H1 (cell line): ENCODE results near the gene RAI14. TPM values are rescaled to one million over a fixed set of nuclear protein-coding genes. Genes with fewer than 3 reads are reported as not detected.

Experiments
- CTCF ChIA-PET: fragments of 300-600 bp; sonication (Branson Sonifier 250); formaldehyde crosslinking; loops from one replicate; lab custom pipeline; 2021; ENCODE audit not compliant: partially characterized antibody; lab: Charles Lee
- POLR2A ChIA-PET: fragments of 300-600 bp; sonication (Branson Sonifier 250); formaldehyde crosslinking; loops from one replicate; lab custom pipeline; 2021; ENCODE audit warnings: inconsistent platforms; ENCODE audit not compliant: partially characterized antibody; lab: Charles Lee
- DNase-seq, 2 experiments: peaks; one replicate each; pipeline versions ENCODE4 v3.0.0 to v3.0.0-alpha.2; 2010 to 2022; ENCODE audit warnings: low spot score in 2 of 2, low read depth in 1 of 2, mixed read lengths in 1 of 2
- FAIRE-seq: peaks from 2 replicates; lab custom pipeline; 2011; peaks lifted over from hg19 to GRCh38; lab: Jason Lieb, UNC
- H2AFZ ChIP-seq: 2 replicates; pipeline ENCODE4 v1.8.1; 2012; ENCODE audit warnings: low read length, inconsistent platforms
- H2AK5ac ChIP-seq: 2 replicates; pipeline ENCODE4 v1.6.1; 2013; ENCODE audit warnings: low read depth, low read length
- H2BK120ac ChIP-seq: replicated peaks from 2 replicates; pipeline ENCODE3; 2013; ENCODE audit warnings: low read depth, low read length, inconsistent platforms
- H2BK12ac ChIP-seq: 2 replicates; pipeline ENCODE4 v1.6.1; 2013; ENCODE audit warnings: low read depth, low read length
- H2BK15ac ChIP-seq: 2 replicates; pipeline ENCODE4 v1.6.1; 2013; ENCODE audit warnings: low read length
- H2BK20ac ChIP-seq: 2 replicates; pipeline ENCODE4 v1.6.1; 2013; ENCODE audit warnings: low read length
- H2BK5ac ChIP-seq: 2 replicates; pipeline ENCODE4 v1.6.1; 2013; ENCODE audit warnings: low read depth, low read length
- H3K14ac ChIP-seq: 2 replicates; pipeline ENCODE4 v1.6.1; 2013; ENCODE audit warnings: inconsistent platforms; ENCODE audit not compliant: insufficient read length
- H3K18ac ChIP-seq: 2 replicates; pipeline ENCODE4 v1.6.1; 2013; ENCODE audit warnings: low read length; ENCODE audit errors: extremely low read depth
- H3K23ac ChIP-seq: 2 replicates; pipeline ENCODE4 v1.6.1; 2013; ENCODE audit warnings: inconsistent platforms; ENCODE audit not compliant: insufficient read length
- H3K23me2 ChIP-seq: 2 replicates; pipeline ENCODE4 v1.6.1; 2013; ENCODE audit warnings: low read depth, low read length
- H3K27ac ChIP-seq: 2 replicates; pipeline ENCODE4 v1.6.1; 2011; ENCODE audit warnings: low read depth, low read length, inconsistent platforms
- H3K27me3 ChIP-seq, 4 experiments: replicated peaks in 1 of 4; 1 replicate in 1 of 4; 2 replicates in 3 of 4; pipeline versions ENCODE4 v1.6.1 to v1.8.1; 2011 to 2013; ENCODE audit warnings: low read length in 3 of 4, mild to moderate bottlenecking in 3 of 4, inconsistent platforms in 2 of 4, mixed read lengths in 2 of 4, moderate library complexity in 1 of 4; ENCODE audit not compliant: control insufficient read depth in 3 of 4, insufficient read depth in 3 of 4; ENCODE audit errors: extremely low read depth in 1 of 4
- H3K36me3 ChIP-seq, 4 experiments: 2 replicates each; pipeline versions ENCODE4 v1.6.1 to v1.8.1; 2011 to 2013; ENCODE audit warnings: mild to moderate bottlenecking in 4 of 4, low read length in 3 of 4, moderate library complexity in 2 of 4, control low read depth in 1 of 4, inconsistent platforms in 1 of 4; ENCODE audit not compliant: insufficient read depth in 4 of 4, control insufficient read depth in 2 of 4
- H3K4ac ChIP-seq: replicated peaks from 2 replicates; pipeline ENCODE3; 2013; ENCODE audit warnings: low read length, low read depth, mixed read lengths, inconsistent platforms; ENCODE audit not compliant: insufficient read length
- H3K4me1 ChIP-seq, 4 experiments: replicated peaks in 1 of 4; 1 replicate in 1 of 4; 2 replicates in 3 of 4; pipeline versions ENCODE4 v1.6.1 to v1.8.1; 2011 to 2013; ENCODE audit warnings: low read length in 3 of 4, inconsistent platforms in 2 of 4, mixed read lengths in 1 of 4; ENCODE audit not compliant: insufficient read depth in 4 of 4, control insufficient read depth in 3 of 4
- H3K4me2 ChIP-seq, 2 experiments: 2 replicates each; pipeline versions ENCODE4 v1.6.1 to v1.8.1; 2011 to 2013; ENCODE audit warnings: low read depth in 2 of 2, low read length in 2 of 2, control low read depth in 1 of 2, inconsistent platforms in 1 of 2, mild to moderate bottlenecking in 1 of 2; ENCODE audit not compliant: insufficient read depth in 1 of 2
- H3K4me3 ChIP-seq, 4 experiments: fragments of 200-600, 300-600 bp in 1 of 4; sonication (generic), shearing (Covaris generic), sonication (Bioruptor Twin) in 1 of 4; 2 replicates each; pipeline versions ENCODE4 v1.5.1 to v1.8.1; 2011 to 2016; ENCODE audit warnings: low read length in 4 of 4, low read depth in 3 of 4, control low read depth in 2 of 4, inconsistent platforms in 2 of 4, mild to moderate bottlenecking in 2 of 4, mixed read lengths in 1 of 4, moderate library complexity in 1 of 4; ENCODE audit not compliant: insufficient read depth in 2 of 4; ENCODE audit errors: extremely low read depth in 1 of 4
- H3K56ac ChIP-seq: replicated peaks from 2 replicates; pipeline ENCODE3; 2013; ENCODE audit warnings: low read depth, mild to moderate bottlenecking, mixed read lengths, low read length, inconsistent platforms; ENCODE audit not compliant: insufficient read length
- H3K79me1 ChIP-seq: 2 replicates; pipeline ENCODE4 v1.6.1; 2013; ENCODE audit warnings: low read depth, low read length, control low read depth
- H3K79me2 ChIP-seq, 2 experiments: 2 replicates each; pipeline versions ENCODE4 v1.6.1 to v1.8.1; 2012 to 2013; ENCODE audit warnings: low read length in 2 of 2, mild to moderate bottlenecking in 2 of 2, inconsistent platforms in 1 of 2; ENCODE audit not compliant: insufficient read depth in 2 of 2, control insufficient read depth in 1 of 2
- H3K9ac ChIP-seq, 4 experiments: replicated peaks in 1 of 4; 1 replicate in 1 of 4; 2 replicates in 3 of 4; pipeline versions ENCODE4 v1.6.1 to v1.8.1; 2011 to 2013; ENCODE audit warnings: low read depth in 3 of 4, low read length in 3 of 4, control low read depth in 2 of 4, mild to moderate bottlenecking in 2 of 4, moderate library complexity in 2 of 4, inconsistent platforms in 1 of 4; ENCODE audit errors: extremely low read depth in 1 of 4
- H3K9me3 ChIP-seq, 2 experiments: 2 replicates each; pipeline versions ENCODE4 v1.6.1 to v1.8.1; 2012 to 2013; ENCODE audit warnings: mild to moderate bottlenecking in 2 of 2, moderate library complexity in 2 of 2, control low read depth in 1 of 2, inconsistent platforms in 1 of 2, low read depth in 1 of 2, low read length in 1 of 2, mixed read lengths in 1 of 2; ENCODE audit not compliant: insufficient read depth in 2 of 2
- H4K20me1 ChIP-seq, 2 experiments: replicated peaks in 1 of 2; 2 replicates each; pipeline versions ENCODE3 to v1.8.1; 2011 to 2013; ENCODE audit warnings: inconsistent platforms in 2 of 2, low read length in 2 of 2, mild to moderate bottlenecking in 1 of 2; ENCODE audit not compliant: insufficient read depth in 2 of 2, control insufficient read depth in 1 of 2
- H4K5ac ChIP-seq: 2 replicates; pipeline ENCODE4 v1.6.1; 2013; ENCODE audit warnings: low read length, low read depth, mixed read lengths, inconsistent platforms; ENCODE audit not compliant: insufficient read length
- H4K8ac ChIP-seq: 2 replicates; pipeline ENCODE4 v1.8.0; 2013; ENCODE audit warnings: mild to moderate bottlenecking, moderate library complexity, low read length, inconsistent platforms; ENCODE audit not compliant: insufficient read depth; ENCODE audit errors: extremely low read depth
- H4K91ac ChIP-seq: replicated peaks from 2 replicates; pipeline ENCODE3; 2013; ENCODE audit warnings: low read length, mixed read lengths, inconsistent platforms; ENCODE audit not compliant: insufficient read length
- ASH2L ChIP-seq: fragments of 200-600, 300-600 bp; sonication (generic); IDR thresholded peaks from one replicate; pipeline ENCODE4 v1.7.1; 2017; ENCODE audit warnings: low read length
- CHD1 ChIP-seq: IDR thresholded peaks from 2 replicates; pipeline ENCODE4 v1.6.1; 2012; ENCODE audit warnings: low read depth, low read length, improper control_type of control experiment
- CHD2 ChIP-seq: IDR thresholded peaks from 2 replicates; pipeline ENCODE4 v1.6.1; 2012; ENCODE audit warnings: low read length, improper control_type of control experiment
- JUND ChIP-seq: IDR thresholded peaks from 2 replicates; pipeline ENCODE4 v1.6.1; 2011; ENCODE audit warnings: mild to moderate bottlenecking, improper control_type of control experiment, low read length
- KDM4A ChIP-seq: IDR thresholded peaks from one replicate; pipeline ENCODE4 v1.7.1; 2012; ENCODE audit warnings: low read depth, mild to moderate bottlenecking, moderate library complexity, low read length, inconsistent platforms; ENCODE audit not compliant: severe bottlenecking
- POLR2A ChIP-seq, 2 experiments: IDR thresholded peaks; 1 replicate in 1 of 2; 2 replicates in 1 of 2; pipeline ENCODE4 v1.6.1; 2011; ENCODE audit warnings: low read depth in 2 of 2, low read length in 2 of 2, mild to moderate bottlenecking in 2 of 2; ENCODE audit errors: control extremely low read depth in 1 of 2
- RXRA ChIP-seq: IDR thresholded peaks from 2 replicates; pipeline ENCODE4 v1.6.1; 2011; ENCODE audit warnings: low read depth, mild to moderate bottlenecking, low read length, moderate library complexity; ENCODE audit not compliant: insufficient read depth
- SIN3A ChIP-seq, 2 experiments: IDR thresholded peaks in 1 of 2; conservative IDR thresholded peaks in 1 of 2; 2 replicates each; pipeline ENCODE4 v1.6.1; 2011 to 2012; ENCODE audit warnings: low read length in 2 of 2, improper control_type of control experiment in 1 of 2, low read depth in 1 of 2, mild to moderate bottlenecking in 1 of 2
- TCF12 ChIP-seq: IDR thresholded peaks from 2 replicates; pipeline ENCODE4 v1.6.1; 2011; ENCODE audit warnings: low read depth, mild to moderate bottlenecking, low read length
- YY1 ChIP-seq: IDR thresholded peaks from 2 replicates; pipeline ENCODE4 v1.6.1; 2011; ENCODE audit warnings: low read depth, mild to moderate bottlenecking, low read length
- WGBS, 2 experiments: shearing (Covaris generic) in 1 of 2; methylation state at CpG; one replicate each; pipeline versions ENCODE4 v1.1.6 to v1.1.7; 2013 to 2015; ENCODE audit warnings: low lambda C conversion rate in 2 of 2, mixed read lengths in 2 of 2, inconsistent platforms in 1 of 2, low coverage in 1 of 2, missing lambda C conversion rate in 1 of 2; ENCODE audit not compliant: insufficient replicate concordance in 2 of 2, insufficient coverage in 1 of 2, insufficient read length in 1 of 2; ENCODE audit errors: extremely low coverage in 1 of 2, missing lambda C conversion rate in 1 of 2; 5-methylcytosine and 5-hydroxymethylcytosine counted together
- polyA plus RNA-seq, 7 experiments: library from polyadenylated mRNA; depleted of rRNA in 3 of 7; stranded (reverse) in 5 of 7; unstranded in 2 of 7; fragments of >200 nt in 5 of 7; fragments of 200-250 nt in 2 of 7; gene quantifications; 1 replicate in 5 of 7; 2 replicates in 1 of 7; 4 replicates in 1 of 7; pipeline versions ENCODE4 v1.2.1 to v1.2.3, GENCODE V29; 2011 to 2013; ENCODE audit warnings: missing spikeins in 2 of 7, mixed read lengths in 2 of 7
- total RNA-seq: library from RNA; stranded (reverse); fragmentation: NEBNext Ultra II Directional; extraction: Animal tissue kit (Norgen Biotek cat#: 25700); gene quantifications from 2 replicates; pipeline ENCODE4 v1.2.1, GENCODE V29; 2021
- TF ChIP-seq, protein P1 (sequence below): IDR thresholded peaks from 2 replicates; pipeline ENCODE4 v1.6.1; 2012; ENCODE audit warnings: inconsistent platforms

The RAI14 gene
- total and polyA plus RNA-seq, 2 of the 8 experiments (the other 6 are each of a cell fraction or from before 2014, with no cell fraction given): 48.4 to 210 TPM

DNA sequence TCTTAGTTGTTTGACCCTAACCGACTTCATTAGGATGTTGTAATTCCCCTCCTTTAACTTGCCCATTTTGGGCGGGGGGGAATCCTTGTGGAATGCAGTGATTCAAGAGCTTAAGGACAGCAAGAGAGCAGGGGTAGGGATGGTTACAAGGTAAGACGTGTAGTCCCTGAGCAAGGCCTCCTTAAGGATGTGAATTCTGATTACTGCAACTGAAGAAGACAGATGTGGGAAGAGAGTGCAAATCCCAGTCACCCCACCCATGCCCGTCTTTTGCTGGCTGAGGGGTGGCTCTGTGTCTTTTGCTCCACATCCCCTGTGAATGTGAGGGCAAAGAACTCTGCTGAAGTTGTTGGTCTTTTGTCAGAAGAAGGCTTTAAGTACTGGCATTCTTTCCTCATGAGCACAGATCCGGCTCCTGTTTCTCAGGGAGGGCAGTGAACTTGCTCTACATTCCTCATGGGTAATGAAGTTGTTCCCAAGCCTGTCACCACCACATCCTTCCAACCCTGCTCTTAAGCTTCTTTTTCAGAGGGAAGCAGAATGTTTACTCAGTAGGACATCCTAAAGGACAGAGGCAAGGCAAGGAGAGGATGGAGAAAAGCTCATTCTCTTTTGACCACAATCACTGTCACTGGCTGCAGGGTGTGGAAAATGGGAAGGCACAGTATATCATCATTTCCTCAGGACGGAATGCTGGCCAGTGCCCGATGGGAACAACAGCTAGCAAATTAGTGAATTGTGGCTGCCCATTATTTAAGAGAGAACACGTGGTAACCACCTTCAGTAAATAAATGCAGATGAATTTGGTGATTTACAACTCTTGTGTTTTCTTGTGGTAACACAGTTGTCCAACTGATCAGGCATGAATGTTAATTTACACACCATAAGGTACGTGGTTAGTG is 61.5 kb downstream of the RAI14 start:
- ChIA-PET POLR2A (interaction anchor here (1.0 to 2.8 kb wide), 8 partner anchors 9 to 68 kb away, joined by 3 to 13 read pairs (median 5); no protein-coding TSS in a partner anchor), CTCF (interaction anchor here (0.6 to 1.8 kb wide), 7 partner anchors 8 to 232 kb away, joined by 3 to 5 read pairs (median 3); no protein-coding TSS in a partner anchor)
- no peak overlapping the region; the same call in 1 of the 2 replicates for H2AK5ac ChIP-seq
- peak overlapping the region in 1 of 4 experiments; percentile 15; a peak in 1 of 8 replicates for H3K4me3 ChIP-seq
- no peaks in the 10 kb centered on the region for H3K9me3 ChIP-seq
- H4K20me1 ChIP-seq: peaks cover 2 to 5% of the 10 kb centered on the region in 2 experiments
- no peak overlapping the region for H4K8ac ChIP-seq
- no peaks in the 10 kb centered on the region for H3K23me2 ChIP-seq
- no peak overlapping the region for H3K56ac ChIP-seq
- H2BK15ac ChIP-seq: no peak overlapping the region
- H3K18ac ChIP-seq: 0 out of 2 replicates have a peak overlapping the region, but pooled peaks have one; percentile 20
- DNase-seq: peak; percentile 44 to 63
- H3K79me2 ChIP-seq: peaks cover 3 to 92% of the 10 kb centered on the region in 2 experiments
- 50% methylated on average over 9 of the region's 9 CpGs; no CpG with 5 or more reads in 1 of the 2 experiments for WGBS, 2 experiments
- peak overlapping the region; percentile 0 for H2BK120ac ChIP-seq
- no peak overlapping the region for H3K9ac ChIP-seq
- peak overlapping the region; percentile 54; the same call in 1 of the 2 replicates for H3K27ac ChIP-seq
- peak overlapping the region; percentile 27 for H4K5ac ChIP-seq
- H3K4me2 ChIP-seq: peak overlapping the region; percentile 48 to 50
- peak overlapping the region; percentile 75 for H2BK5ac ChIP-seq
- H3K79me1 ChIP-seq: peaks cover 3% of the 10 kb centered on the region; the same call in 1 of the 2 replicates
- no peak overlapping the region for H3K4ac ChIP-seq
- H3K36me3 ChIP-seq: peaks cover 0 to 6% (median 0%) of the 10 kb centered on the region in 4 experiments; a peak in 2 of 8 replicates
- peaks cover 13 to 34% (median 22%) of the 10 kb centered on the region in 4 experiments; a peak in 6 of 7 replicates for H3K4me1 ChIP-seq
- H2AFZ ChIP-seq: no peak overlapping the region
- no peak overlapping the region for H3K23ac ChIP-seq
- no peak overlapping the region; the same call in 1 of the 2 replicates for H2BK20ac ChIP-seq
- H4K91ac ChIP-seq: peak overlapping the region; percentile 5
- H2BK12ac ChIP-seq: peak overlapping the region; percentile 2; the same call in 1 of the 2 replicates
- H3K27me3 ChIP-seq: no peaks in the 10 kb centered on the region
- no peak for FAIRE-seq
- no peak overlapping the region for H3K14ac ChIP-seq
- TF ChIP-seq CHD1 (no peak), RXRA (no peak), CHD2 (no peak), POLR2A (IDR thresholded peaks at IDR 0.05; ENCODE audit: control extremely low read depth in 1 of 2, low read depth in 2 of 2, low read length in 2 of 2) (peak in 1 of 2 experiments; percentile 51; a peak in 1 of 3 replicates), YY1 (0 out of 2 replicates have a peak, but pooled peaks have one; percentile 5), JUND (peak; percentile 69; the same call in 1 of the 2 replicates), ASH2L (peak; percentile 58), KDM4A (no peak), SIN3A (conservative IDR thresholded peaks at IDR 0.05 in 1 of 2, IDR thresholded peaks at IDR 0.05 in 1 of 2; ENCODE audit: low read depth in 1 of 2, low read length in 2 of 2) (0 out of 4 replicates have a peak, but pooled peaks have one; percentile 13 to 43), TCF12 (no peak)
- TF ChIP-seq, protein P1, sequence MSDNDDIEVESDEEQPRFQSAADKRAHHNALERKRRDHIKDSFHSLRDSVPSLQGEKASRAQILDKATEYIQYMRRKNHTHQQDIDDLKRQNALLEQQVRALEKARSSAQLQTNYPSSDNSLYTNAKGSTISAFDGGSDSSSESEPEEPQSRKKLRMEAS: no peak
